Activated CD4-positive, alpha-beta T cell treated with anti-CD3 and anti-CD28 coated beads, Interleukin-10, Interleukin-2, amounts not matched to agents 100 ng/mL and 50 ng/mL, durations not matched to agents 16 hours and 8 hours (primary cell): Measurements from ENCODE around the gene ZYG11B.
"Not testable (repeated sequence)": the region's sequence is repeated elsewhere in the genome, so short reads cannot be mapped to it uniquely, and the experiment has no call there.

Source experiments
- DNase-seq: peaks from one replicate; pipeline ENCODE4 v3.0.0-alpha.2; 2020

ZYG11B gene

GRCh38 chr1:52726265-52727113, at the start of gene ZYG11B:
TSS of gene ZYG11B (plus strand) at chr1:52726453. CDS start at chr1:52726654, 201 bp downstream.
- peak; percentile 93 for DNase-seq

GRCh38 chr1:52677076-52677806, 49.0 kb upstream of the ZYG11B start:
- DNase-seq, result no peak

- no peak for DNase-seq
Measured at GRCh38 chr1:52679048-52679447, 47.2 kb upstream of the ZYG11B start.

GRCh38 chr1:52679498-52679897, 46.8 kb upstream of the ZYG11B start:
- DNase-seq, result no peak

GRCh38 chr1:52680353-52680752, 45.9 kb upstream of the ZYG11B start:
- DNase-seq, result no peak

- no peak for DNase-seq
Measured at GRCh38 chr1:52681136-52681535, 45.1 kb upstream of the ZYG11B start.

GRCh38 chr1:52683367-52683940, 42.8 kb upstream of the ZYG11B start:
- DNase-seq, result peak; percentile 28

GRCh38 chr1:52684545-52684944, 41.7 kb upstream of the ZYG11B start:
- DNase-seq, result no peak

GRCh38 chr1:52686261-52686751, 39.9 kb upstream of the ZYG11B start:
- peak; percentile 83 for DNase-seq

GRCh38 chr1:52686830-52687229, 39.4 kb upstream of the ZYG11B start:
- no peak for DNase-seq

GRCh38 chr1:52691821-52692220, 34.4 kb upstream of the ZYG11B start:
- DNase-seq, result no peak

- DNase-seq, result no peak
Measured at GRCh38 chr1:52692697-52693096, 33.6 kb upstream of the ZYG11B start.

- DNase-seq, result not testable (repeated sequence)
Measured at GRCh38 chr1:52693351-52693750, 32.9 kb upstream of the ZYG11B start.

GRCh38 chr1:52693843-52694242, 32.4 kb upstream of the ZYG11B start:
- no peak for DNase-seq

- no peak for DNase-seq
Measured at GRCh38 chr1:52695627-52696026, 30.6 kb upstream of the ZYG11B start.

- peak; percentile 87 for DNase-seq
Measured at GRCh38 chr1:52697795-52698674, 28.2 kb upstream of the ZYG11B start, which contains the start of gene COA7. TSS of gene COA7 (minus strand) at chr1:52698347. CDS start at chr1:52698326, 21 bp downstream.

GRCh38 chr1:52702886-52703787, 23.1 kb upstream of the ZYG11B start:
- DNase-seq, result peak; percentile 93

GRCh38 chr1:52706136-52706670, 20.1 kb upstream of the ZYG11B start:
- DNase-seq, result no peak

GRCh38 chr1:52706941-52707926, 19.0 kb upstream of the ZYG11B start:
- DNase-seq, result no peak
